ENCODE measurements around the gene TEDDM1.

TEDDM1 gene

GRCh38 chr1:182426442-182427430 lies 26.3 kb upstream of the TEDDM1 start:
- TF ChIP-seq CTCF (IDR thresholded peaks at IDR 0.05; ENCODE audit: low read depth, low read length, missing control alignments): no peak
- no peak for DNase-seq (ENCODE audit: extremely low read depth, low read depth)
- no peak overlapping the region for H3K4me3 ChIP-seq (replicated peaks; ENCODE audit: low read depth, low read length)

GRCh38 chr1:182415789-182416188 lies 15.3 kb upstream of the TEDDM1 start:
- DNase-seq (ENCODE audit: extremely low read depth, low read depth): no peak
- TF ChIP-seq CTCF (IDR thresholded peaks at IDR 0.05; ENCODE audit: low read depth, low read length, missing control alignments): no peak
- no peak overlapping the region for H3K4me3 ChIP-seq (replicated peaks; ENCODE audit: low read depth, low read length)

GRCh38 chr1:182413969-182414368 lies 13.5 kb upstream of the TEDDM1 start:
- no peak overlapping the region for H3K4me3 ChIP-seq (replicated peaks; ENCODE audit: low read depth, low read length)
- no peak for TF ChIP-seq CTCF (IDR thresholded peaks at IDR 0.05; ENCODE audit: low read depth, low read length, missing control alignments)
- DNase-seq (ENCODE audit: extremely low read depth, low read depth): no peak

- H3K4me3 ChIP-seq (replicated peaks; ENCODE audit: low read depth, low read length): no peak overlapping the region
- DNase-seq (ENCODE audit: extremely low read depth, low read depth): no peak
- no peak for TF ChIP-seq CTCF (IDR thresholded peaks at IDR 0.05; ENCODE audit: low read depth, low read length, missing control alignments)
Measured at GRCh38 chr1:182413486-182413885, 13.0 kb upstream of the TEDDM1 start.

- TF ChIP-seq CTCF (IDR thresholded peaks at IDR 0.05; ENCODE audit: low read depth, low read length, missing control alignments): no peak
- H3K4me3 ChIP-seq (replicated peaks; ENCODE audit: low read depth, low read length): no peak overlapping the region
- DNase-seq (ENCODE audit: extremely low read depth, low read depth): no peak
Measured at GRCh38 chr1:182410620-182411273, 10.3 kb upstream of the TEDDM1 start.

- TF ChIP-seq CTCF (IDR thresholded peaks at IDR 0.05; ENCODE audit: low read depth, low read length, missing control alignments): no peak
- H3K4me3 ChIP-seq (replicated peaks; ENCODE audit: low read depth, low read length): no peak overlapping the region
- DNase-seq (ENCODE audit: extremely low read depth, low read depth): no peak
Measured at GRCh38 chr1:182410138-182410537, 9.7 kb upstream of the TEDDM1 start.
